Gastroesophageal sphincter (tissue), 4 donors: Measurements from ENCODE around the gene EFNA2. TPM values are rescaled to one million over a fixed set of nuclear protein-coding genes. Genes with fewer than 3 reads are reported as not detected.
A peak's percentile ranks its signal among the peaks of the same experiment; 100 is the strongest.
"Not testable (repeated sequence)": the region's sequence is repeated elsewhere in the genome, so short reads cannot be mapped to it uniquely, and the experiment has no call there.

Source experiments
- ATAC-seq: fragments of 150-250 bp; one replicate; pipeline ENCODE4 v1.9.1; 2016; ENCODE audit warnings: mild to moderate bottlenecking, moderate library complexity
- H3K27ac ChIP-seq, 4 donors: fragments of 200-600 bp; sonication (generic) in 3 of 4; 1 replicate in 3 of 4; 2 replicates in 1 of 4; pipeline ENCODE4 v1.5.1; 2016 to 2019
- H3K27me3 ChIP-seq: fragments of 200-600 bp; sonication (generic); one replicate; pipeline ENCODE4 v1.5.1; 2019
- H3K36me3 ChIP-seq, 2 donors: fragments of 200-600 bp; sonication (generic); one replicate each; pipeline ENCODE4 v1.5.1; 2019; ENCODE audit warnings: control low read depth in 1 of 2
- H3K4me1 ChIP-seq, 3 donors: fragments of 200-600 bp; sonication (generic); 1 replicate in 2 of 3; 2 replicates in 1 of 3; pipeline ENCODE4 v1.5.1; 2016 to 2019; ENCODE audit warnings: control low read depth in 2 of 3
- H3K4me3 ChIP-seq, 2 donors: fragments of 200-600 bp; sonication (generic); one replicate each; pipeline ENCODE4 v1.5.1; 2019; ENCODE audit warnings: mild to moderate bottlenecking in 1 of 2, moderate library complexity in 1 of 2
- H3K9me3 ChIP-seq, 3 donors: fragments of 200-600 bp; sonication (generic); one replicate each; pipeline ENCODE4 v1.5.1; 2017 to 2019; ENCODE audit warnings: control low read depth in 2 of 3
- CTCF ChIP-seq, 4 experiments: fragments of 200-600 bp in 2 of 4; fragments of 450-650 bp in 2 of 4; sonication (generic) in 1 of 4; IDR thresholded peaks; one replicate each; pipeline ENCODE4 v1.5.1; 2017 to 2019; ENCODE audit warnings: antibody characterized with exemption in 4 of 4, mild to moderate bottlenecking in 2 of 4, moderate library complexity in 2 of 4
- EP300 ChIP-seq: sonication (generic); formaldehyde crosslinking; IDR thresholded peaks from one replicate; pipeline ENCODE4 v1.6.1; 2017; ENCODE audit warnings: antibody characterized with exemption, mild to moderate bottlenecking
- POLR2A ChIP-seq, 2 donors: fragments of 450-650 bp; IDR thresholded peaks; one replicate each; pipeline ENCODE4 v1.6.1; 2017; ENCODE audit warnings: antibody characterized with exemption in 2 of 2, mild to moderate bottlenecking in 2 of 2, moderate library complexity in 1 of 2
- POLR2AphosphoS5 ChIP-seq: sonication (generic); formaldehyde crosslinking; IDR thresholded peaks from one replicate; pipeline ENCODE4 v1.6.1; 2017; ENCODE audit warnings: antibody characterized with exemption
- WGBS, 2 donors: methylation state at CpG; one replicate each; pipeline ENCODE4 v1.1.5; 2018; ENCODE audit warnings: low coverage in 1 of 2; 5-methylcytosine and 5-hydroxymethylcytosine counted together
- total RNA-seq, 4 donors: library from RNA; depleted of rRNA; stranded (reverse); fragments of >200 nt; gene quantifications; one replicate each; pipeline ENCODE4 v1.1.0, GENCODE V29; 2016

EFNA2 gene
- total RNA-seq, 4 donors from 2014 or later, result not detected

- 56% methylated on average over 7 of the region's 58 CpGs; no CpG with 5 or more reads in 1 of the 2 donors for WGBS, 2 donors
- H3K4me3 ChIP-seq, result peak overlapping the region in 1 of 2 donors; percentile 38
Observed at GRCh38 chr19:1315470-1316166, 29.9 kb downstream of the EFNA2 start.

GRCh38 chr19:1316466-1316865 is 30.8 kb downstream of the EFNA2 start:
- peaks cover 95% of the 10 kb centered on the region for H3K27me3 ChIP-seq
- TF ChIP-seq CTCF (IDR thresholded peaks at IDR 0.05), result no peak
- H3K27ac ChIP-seq, result no peak overlapping the region
- H3K36me3 ChIP-seq, result no peaks in the 10 kb centered on the region
- ATAC-seq, result no peak
- 74 to 93% methylated on average over 3 of the region's 13 CpGs for WGBS, 2 donors
- no peak overlapping the region for H3K4me3 ChIP-seq
- peaks cover 0 to 10% (median 0%) of the 10 kb centered on the region in 3 donors for H3K4me1 ChIP-seq
- H3K9me3 ChIP-seq, result no peaks in the 10 kb centered on the region

More at GRCh38 chr19:1315470-1316166, 29.9 kb downstream of the EFNA2 start:
- TF ChIP-seq POLR2AphosphoS5 (no peak), CTCF (IDR thresholded peaks at IDR 0.05) (peak in 3 of 4 experiments; percentile 64 to 89 (median 74)), EP300 (no peak)
- Histone ChIP-seq H3K4me1 (peaks cover 0 to 10% (median 0%) of the 10 kb centered on the region in 3 donors), H3K27ac (no peak overlapping the region), H3K27me3 (peaks cover 99% of the 10 kb centered on the region), H3K9me3 (no peaks in the 10 kb centered on the region), H3K36me3 (no peaks in the 10 kb centered on the region)
- ATAC-seq, result peak; percentile 83

- peaks cover 95% of the 10 kb centered on the region for H3K27me3 ChIP-seq
- H3K4me1 ChIP-seq, result peaks cover 0 to 10% (median 0%) of the 10 kb centered on the region in 3 donors
- no peak for TF ChIP-seq EP300
- TF ChIP-seq POLR2A (IDR thresholded peaks at IDR 0.05), result no peak
- TF ChIP-seq POLR2AphosphoS5, result no peak
- TF ChIP-seq CTCF (IDR thresholded peaks at IDR 0.05), result no peak
- no peak overlapping the region for H3K27ac ChIP-seq
- H3K4me3 ChIP-seq, result no peak overlapping the region
- no peaks in the 10 kb centered on the region for H3K36me3 ChIP-seq
- WGBS, 2 donors, result 71 to 78% methylated on average over 6 to 12 of the region's 17 CpGs
- H3K9me3 ChIP-seq, result no peaks in the 10 kb centered on the region
- ATAC-seq, result no peak
Observed at GRCh38 chr19:1317274-1318003, 31.8 kb downstream of the EFNA2 start.

GRCh38 chr19:1318678-1319471 is 33.2 kb downstream of the EFNA2 start:
- peaks cover 92% of the 10 kb centered on the region for H3K27me3 ChIP-seq
- H3K4me3 ChIP-seq, result no peak overlapping the region
- no peak overlapping the region for H3K27ac ChIP-seq

GRCh38 chr19:1320282-1320650 is 34.6 kb downstream of the EFNA2 start:
- H3K36me3 ChIP-seq, H3K27ac ChIP-seq, H3K4me3 ChIP-seq, ATAC-seq, H3K9me3 ChIP-seq: not testable (repeated sequence)
- peaks cover 90% of the 10 kb centered on the region for H3K27me3 ChIP-seq
- 84 to 86% methylated on average over 1 to 3 of the region's 3 CpGs for WGBS, 2 donors
- peaks cover 0 to 21% (median 8%) of the 10 kb centered on the region in 3 donors for H3K4me1 ChIP-seq

More at GRCh38 chr19:1318678-1319471, 33.2 kb downstream of the EFNA2 start:
- no peak for ATAC-seq
- TF ChIP-seq EP300 (no peak), POLR2AphosphoS5 (no peak)
- WGBS, 2 donors, result 27% methylated on average over 23 of the region's 46 CpGs; no CpG with 5 or more reads in 1 of the 2 donors
- H3K36me3 ChIP-seq, result no peaks in the 10 kb centered on the region
- no peaks in the 10 kb centered on the region for H3K9me3 ChIP-seq
- H3K4me1 ChIP-seq, result peaks cover 0 to 10% (median 0%) of the 10 kb centered on the region in 3 donors
